GM12801 (cell line): ENCODE measurements around the gene WNT5A.

Experiments
- TF ChIP-seq, protein P1 (sequence below): IDR thresholded peaks from one replicate; pipeline ENCODE4 v1.5.1; 2011; ENCODE audit warnings: control low read depth; ENCODE audit not compliant: insufficient read length; ENCODE audit errors: extremely low read depth

The WNT5A gene

DNA sequence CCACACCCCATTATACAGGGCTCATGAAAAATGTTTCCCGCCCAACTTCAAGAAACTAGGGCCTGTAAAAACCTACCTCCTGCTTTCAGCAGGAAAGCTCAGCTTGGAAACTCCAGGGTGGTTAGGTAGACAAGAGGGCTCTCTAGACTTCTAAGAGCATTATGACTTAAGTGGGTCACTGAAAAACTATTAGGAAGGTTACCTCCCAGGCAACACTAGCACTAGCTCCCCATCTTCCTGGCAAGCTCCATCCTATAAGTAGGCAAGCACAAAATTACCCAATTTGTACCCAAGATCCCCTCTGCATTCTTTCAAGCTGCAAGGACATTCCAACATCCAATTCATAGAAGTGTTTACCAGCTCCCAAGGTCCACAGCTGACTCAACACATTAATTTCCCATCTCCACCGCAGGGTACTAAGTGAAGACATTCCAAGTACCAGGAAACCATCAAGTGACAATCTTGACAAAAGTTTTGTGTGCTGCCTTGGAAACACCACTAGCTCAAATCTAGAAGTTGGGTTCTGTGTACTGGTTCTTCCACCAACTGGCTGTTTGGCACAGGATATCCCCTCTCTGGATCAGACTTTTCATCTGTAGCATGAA, 46.9 kb downstream of the WNT5A start:
- TF ChIP-seq, protein P1, sequence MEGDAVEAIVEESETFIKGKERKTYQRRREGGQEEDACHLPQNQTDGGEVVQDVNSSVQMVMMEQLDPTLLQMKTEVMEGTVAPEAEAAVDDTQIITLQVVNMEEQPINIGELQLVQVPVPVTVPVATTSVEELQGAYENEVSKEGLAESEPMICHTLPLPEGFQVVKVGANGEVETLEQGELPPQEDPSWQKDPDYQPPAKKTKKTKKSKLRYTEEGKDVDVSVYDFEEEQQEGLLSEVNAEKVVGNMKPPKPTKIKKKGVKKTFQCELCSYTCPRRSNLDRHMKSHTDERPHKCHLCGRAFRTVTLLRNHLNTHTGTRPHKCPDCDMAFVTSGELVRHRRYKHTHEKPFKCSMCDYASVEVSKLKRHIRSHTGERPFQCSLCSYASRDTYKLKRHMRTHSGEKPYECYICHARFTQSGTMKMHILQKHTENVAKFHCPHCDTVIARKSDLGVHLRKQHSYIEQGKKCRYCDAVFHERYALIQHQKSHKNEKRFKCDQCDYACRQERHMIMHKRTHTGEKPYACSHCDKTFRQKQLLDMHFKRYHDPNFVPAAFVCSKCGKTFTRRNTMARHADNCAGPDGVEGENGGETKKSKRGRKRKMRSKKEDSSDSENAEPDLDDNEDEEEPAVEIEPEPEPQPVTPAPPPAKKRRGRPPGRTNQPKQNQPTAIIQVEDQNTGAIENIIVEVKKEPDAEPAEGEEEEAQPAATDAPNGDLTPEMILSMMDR = no peak

DNA sequence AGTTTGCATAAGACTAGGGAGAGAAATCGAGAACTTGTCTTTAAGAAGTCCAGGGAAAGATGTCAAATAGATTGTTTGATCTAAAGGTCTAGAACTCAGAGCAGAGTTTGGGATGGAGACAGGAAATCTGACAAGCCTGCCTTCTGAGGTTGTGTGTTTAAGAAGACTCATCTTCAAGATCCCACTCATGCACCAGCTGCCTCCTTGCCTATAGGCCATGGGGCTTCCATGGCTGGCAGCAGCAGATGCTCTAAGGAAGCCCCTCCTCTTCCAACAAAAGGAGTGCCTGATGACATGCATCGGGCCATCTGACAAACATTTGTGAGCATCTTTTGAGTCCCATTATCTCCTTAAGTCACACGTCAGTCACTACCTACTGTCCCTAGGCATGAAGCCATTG, 47.4 kb downstream of the WNT5A start:
- TF ChIP-seq, protein P1 = no peak

DNA sequence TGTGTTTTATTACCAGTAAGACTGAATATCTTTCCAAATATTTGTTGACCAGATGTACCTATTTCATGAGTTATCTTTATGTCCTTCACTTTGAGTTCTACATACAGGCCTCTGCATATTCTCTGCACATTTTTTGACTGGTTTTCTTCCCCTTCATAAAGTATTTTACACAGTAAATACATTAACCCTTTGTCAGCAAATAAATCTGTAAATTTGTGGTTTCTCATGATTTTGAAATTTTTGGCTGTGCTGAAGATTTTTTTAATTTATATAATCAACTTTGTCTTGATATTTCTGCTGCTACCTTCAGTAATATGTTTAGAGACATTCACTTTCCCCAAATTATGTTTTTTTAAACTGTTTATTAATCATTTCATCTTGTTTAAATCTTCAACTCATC, 50.5 kb downstream of the WNT5A start:
- TF ChIP-seq, protein P1 = no peak

DNA sequence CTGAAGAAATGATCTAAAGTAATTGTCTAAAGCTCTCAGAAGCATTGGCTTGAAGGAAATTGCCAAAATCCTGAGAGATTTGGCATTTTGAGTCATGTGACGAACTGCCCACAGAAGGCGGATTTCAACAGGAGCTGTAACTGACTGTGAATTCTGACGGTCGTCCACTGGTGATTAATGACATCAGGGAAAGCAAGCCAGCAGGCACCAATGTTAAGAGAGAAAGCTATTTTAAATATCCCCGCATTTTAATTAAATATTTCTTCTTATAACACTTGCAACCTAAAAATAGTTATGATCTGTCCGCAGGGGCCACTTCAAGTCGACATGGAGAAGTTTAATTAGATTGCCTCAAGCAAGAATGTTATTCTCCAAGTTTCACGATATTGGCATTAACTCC, 51.6 kb downstream of the WNT5A start:
- TF ChIP-seq, protein P1 = no peak

DNA sequence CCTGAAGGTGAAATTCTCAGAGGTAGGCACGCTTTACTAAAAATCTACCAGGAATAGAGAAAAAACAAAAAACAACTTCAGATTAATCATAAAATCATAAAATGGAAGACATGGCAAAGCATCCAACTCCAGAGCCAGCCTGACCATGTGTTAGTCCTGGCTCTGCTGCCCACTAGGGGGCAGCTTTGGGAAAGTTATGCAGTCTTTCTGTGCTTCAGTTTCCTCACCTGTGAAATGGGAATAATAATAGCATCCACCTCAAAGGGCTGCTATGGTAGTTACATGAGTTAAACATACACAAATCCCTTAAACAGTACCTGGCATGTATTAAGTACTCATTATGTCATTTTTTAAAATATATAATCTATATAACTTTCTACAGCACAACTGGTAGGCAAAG, 52.3 kb downstream of the WNT5A start:
- TF ChIP-seq, protein P1 = no peak

DNA sequence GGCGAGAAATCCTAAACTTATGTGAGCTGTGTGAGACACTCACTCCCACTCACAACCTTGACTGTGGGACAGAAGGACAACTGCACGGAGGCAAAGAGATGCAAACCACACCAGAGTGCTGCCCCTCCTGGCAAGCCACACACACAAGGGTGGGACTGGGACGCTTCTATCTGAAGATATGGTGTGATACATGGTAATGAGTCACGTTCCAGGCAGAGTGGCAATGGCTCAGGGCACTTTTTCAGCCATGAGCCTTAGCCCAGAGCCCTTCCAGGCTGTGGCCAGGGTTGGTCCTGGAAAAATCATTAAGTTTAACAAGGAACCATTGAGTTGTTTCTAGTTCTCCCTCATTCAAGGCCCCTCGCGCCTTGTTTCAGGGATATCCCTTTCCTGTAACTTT, 56.1 kb downstream of the WNT5A start:
- TF ChIP-seq, protein P1 = no peak

DNA sequence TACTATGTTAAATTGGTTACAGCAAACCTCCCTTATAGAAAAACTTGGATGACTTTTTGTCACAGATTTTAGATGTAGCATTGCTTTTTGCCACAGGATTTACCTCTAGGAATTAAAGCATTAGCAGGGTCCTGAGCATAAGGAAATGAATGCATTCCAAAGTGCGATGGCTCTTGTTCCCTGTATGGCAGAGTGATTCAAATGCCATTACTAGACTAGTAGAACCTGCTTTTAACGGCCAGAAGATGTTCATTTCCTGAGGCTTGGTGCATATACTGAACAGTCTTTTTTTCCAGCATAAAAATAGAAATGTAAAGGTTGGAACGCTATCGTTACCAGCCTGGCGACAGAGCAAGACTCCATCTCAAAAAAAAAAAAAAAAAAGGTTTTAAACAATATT, 59.4 kb downstream of the WNT5A start:
- TF ChIP-seq, protein P1 = no peak
